GM12801 (cell line): ENCODE results near the gene ALK.

Source experiments
- CTCF ChIP-seq: IDR thresholded peaks from one replicate; pipeline ENCODE4 v1.5.1; 2011; ENCODE audit warnings: control low read depth; ENCODE audit not compliant: insufficient read length; ENCODE audit errors: extremely low read depth

ALK gene

GRCh38 chr2:29950481-29950880 lies 29.1 kb upstream of the ALK start:
- no peak for TF ChIP-seq CTCF

- no peak for TF ChIP-seq CTCF
Measured at GRCh38 chr2:29949042-29949441, 27.7 kb upstream of the ALK start.

GRCh38 chr2:29946505-29946904 lies 25.1 kb upstream of the ALK start:
- TF ChIP-seq CTCF = no peak

GRCh38 chr2:29942711-29943110 lies 21.3 kb upstream of the ALK start:
- TF ChIP-seq CTCF = no peak

- no peak for TF ChIP-seq CTCF
Measured at GRCh38 chr2:29940706-29941105, 19.3 kb upstream of the ALK start.

GRCh38 chr2:29936020-29936419 lies 14.6 kb upstream of the ALK start:
- no peak for TF ChIP-seq CTCF

GRCh38 chr2:29931818-29932217 lies 10.4 kb upstream of the ALK start:
- TF ChIP-seq CTCF = no peak
